Gastrocnemius medialis (tissue), 4 donors: Measurements from ENCODE around the gene ATP6V1E1. TPM values are rescaled to one million over a fixed set of nuclear protein-coding genes. Genes with fewer than 3 reads are reported as not detected.

Source experiments
- ATAC-seq, 2 donors: fragments of 150-250 bp; one replicate each; pipeline ENCODE4 v1.9.1; 2016
- DNase-seq, 2 donors: peaks; one replicate each; pipeline ENCODE4 v3.0.0-alpha.2; 2019
- H3K27ac ChIP-seq, 4 donors: fragments of 200-600 bp; sonication (generic); 1 replicate in 1 of 4; 2 replicates in 3 of 4; pipeline ENCODE4 v1.5.1; 2016 to 2018; ENCODE audit warnings: mild to moderate bottlenecking in 2 of 4, moderate library complexity in 1 of 4
- H3K27me3 ChIP-seq, 3 donors: fragments of 200-600 bp; sonication (generic) in 2 of 3; 1 replicate in 1 of 3; 2 replicates in 2 of 3; pipeline versions ENCODE4 v1.5.1 to v1.6.0; 2016 to 2019; ENCODE audit warnings: mild to moderate bottlenecking in 1 of 3, moderate library complexity in 1 of 3
- H3K36me3 ChIP-seq, 2 donors: fragments of 200-600 bp; sonication (generic) in 1 of 2; one replicate each; pipeline ENCODE4 v1.5.1; 2017 to 2018
- H3K4me1 ChIP-seq, 2 donors: fragments of 200-600 bp; sonication (generic) in 1 of 2; one replicate each; pipeline ENCODE4 v1.5.1; 2016 to 2017; ENCODE audit warnings: mild to moderate bottlenecking in 2 of 2
- H3K4me3 ChIP-seq, 4 donors: fragments of 200-600 bp; sonication (generic) in 3 of 4; 1 replicate in 1 of 4; 2 replicates in 3 of 4; pipeline ENCODE4 v1.5.1; 2016 to 2019; ENCODE audit warnings: mild to moderate bottlenecking in 2 of 4
- H3K9me3 ChIP-seq, 3 donors: fragments of 200-600 bp; sonication (generic) in 2 of 3; 1 replicate in 1 of 3; 2 replicates in 2 of 3; pipeline ENCODE4 v1.5.1; 2016 to 2019
- POLR2A ChIP-seq, 2 donors: fragments of 450-650 bp; IDR thresholded peaks; one replicate each; pipeline ENCODE4 v1.6.1; 2017; ENCODE audit warnings: antibody characterized with exemption in 2 of 2, mild to moderate bottlenecking in 2 of 2, moderate library complexity in 2 of 2
- in situ Hi-C, 4 donors: fragments of 200-750 bp; cut with MboI; loops; one replicate each; pipeline versions ENCODE4 v1.15.0 to v1.8.0; 2017; ENCODE audit warnings: low sequenced_read_pairs in 4 of 4
- intact Hi-C: fragments of 100-400 bp; cut with DNase I; formaldehyde crosslinking; loops from one replicate; pipeline ENCODE4 v1.15.1; 2023; ENCODE audit warnings: low total_unique reads
- total RNA-seq, 4 donors: library from RNA; depleted of rRNA; stranded (reverse); fragments of >200 nt; gene quantifications; one replicate each; pipeline versions ENCODE4 v1.1.0 to v1.2.3, GENCODE V29; 2016
- TF ChIP-seq, protein P1 (sequence below), 5 experiments: fragments of 450-650 bp in 3 of 5; fragments of 200-600 bp in 2 of 5; sonication (generic) in 2 of 5; IDR thresholded peaks in 4 of 5; conservative IDR thresholded peaks in 1 of 5; 1 replicate in 4 of 5; 2 replicates in 1 of 5; pipeline ENCODE4 v1.5.1; 2016 to 2019; ENCODE audit warnings: antibody characterized with exemption in 5 of 5, mild to moderate bottlenecking in 3 of 5, moderate library complexity in 3 of 5

The ATP6V1E1 gene
- total RNA-seq, 4 donors from 2014 or later, result 243 to 279 (median 250) TPM

DNA sequence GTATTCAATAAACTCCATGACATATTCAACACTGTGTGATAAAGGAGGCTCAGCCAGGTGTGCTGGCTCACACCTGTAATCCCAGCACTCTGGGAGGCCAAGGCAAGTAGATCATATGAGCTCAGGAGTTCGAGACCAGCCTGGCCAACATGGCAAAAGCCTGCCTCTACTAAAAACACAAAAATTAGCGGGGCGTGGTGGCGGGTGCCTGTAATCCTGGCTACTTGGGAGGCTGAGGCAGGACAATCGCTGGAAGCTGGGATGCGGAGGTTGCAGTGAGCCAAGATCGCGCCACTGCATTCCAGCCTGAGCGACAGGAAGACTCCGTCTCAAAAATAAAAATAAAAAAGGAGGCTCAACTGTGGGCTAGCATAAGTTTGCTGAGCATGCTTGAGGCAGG, 69.4 kb downstream of the ATP6V1E1 start:
- in situ Hi-C loops, result no loop called here

DNA sequence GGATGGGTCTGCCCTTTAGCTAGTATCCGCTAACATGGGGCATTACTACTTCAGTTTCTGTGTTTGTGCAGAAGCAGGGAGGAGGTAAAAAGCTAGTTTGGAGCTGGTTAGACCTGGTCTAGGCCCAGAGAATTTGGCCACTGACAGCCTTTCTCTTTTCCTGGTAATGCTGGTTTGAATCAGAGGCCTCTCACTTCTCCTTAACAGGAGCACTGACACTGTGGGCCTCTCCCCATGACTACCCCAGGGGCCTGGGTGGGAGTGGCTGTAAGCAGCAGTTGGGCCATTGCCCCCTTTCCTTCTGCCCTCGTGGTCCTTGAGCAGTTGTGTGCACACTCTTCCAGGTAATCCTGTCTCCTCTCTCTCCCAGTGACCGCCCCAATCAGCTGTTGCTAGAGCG, 73.7 kb downstream of the ATP6V1E1 start:
- in situ Hi-C loops, result no loop called here
- Histone ChIP-seq H3K4me3 (no peak overlapping the region), H3K36me3 (peaks cover 0 to 48% of the 10 kb centered on the region in 2 donors), H3K27ac (no peak overlapping the region), H3K9me3 (no peaks in the 10 kb centered on the region), H3K27me3 (no peaks in the 10 kb centered on the region), H3K4me1 (no peaks in the 10 kb centered on the region)
- intact Hi-C loops, result no loop called here
- DNase-seq (no peak), ATAC-seq (no peak)
- TF ChIP-seq POLR2A (IDR thresholded peaks at IDR 0.05), result no peak
- TF ChIP-seq, protein P1, sequence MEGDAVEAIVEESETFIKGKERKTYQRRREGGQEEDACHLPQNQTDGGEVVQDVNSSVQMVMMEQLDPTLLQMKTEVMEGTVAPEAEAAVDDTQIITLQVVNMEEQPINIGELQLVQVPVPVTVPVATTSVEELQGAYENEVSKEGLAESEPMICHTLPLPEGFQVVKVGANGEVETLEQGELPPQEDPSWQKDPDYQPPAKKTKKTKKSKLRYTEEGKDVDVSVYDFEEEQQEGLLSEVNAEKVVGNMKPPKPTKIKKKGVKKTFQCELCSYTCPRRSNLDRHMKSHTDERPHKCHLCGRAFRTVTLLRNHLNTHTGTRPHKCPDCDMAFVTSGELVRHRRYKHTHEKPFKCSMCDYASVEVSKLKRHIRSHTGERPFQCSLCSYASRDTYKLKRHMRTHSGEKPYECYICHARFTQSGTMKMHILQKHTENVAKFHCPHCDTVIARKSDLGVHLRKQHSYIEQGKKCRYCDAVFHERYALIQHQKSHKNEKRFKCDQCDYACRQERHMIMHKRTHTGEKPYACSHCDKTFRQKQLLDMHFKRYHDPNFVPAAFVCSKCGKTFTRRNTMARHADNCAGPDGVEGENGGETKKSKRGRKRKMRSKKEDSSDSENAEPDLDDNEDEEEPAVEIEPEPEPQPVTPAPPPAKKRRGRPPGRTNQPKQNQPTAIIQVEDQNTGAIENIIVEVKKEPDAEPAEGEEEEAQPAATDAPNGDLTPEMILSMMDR (IDR thresholded peaks at IDR 0.05 in 4 of 5, conservative IDR thresholded peaks at IDR 0.05 in 1 of 5), result no peak

More for the DNA sequence above, 69.4 kb downstream of the ATP6V1E1 start:
- peaks cover 16 to 23% of the 10 kb centered on the region in 2 donors for H3K4me1 ChIP-seq
- no peak for TF ChIP-seq POLR2A (IDR thresholded peaks at IDR 0.05)
- TF ChIP-seq, protein P1 (IDR thresholded peaks at IDR 0.05 in 4 of 5, conservative IDR thresholded peaks at IDR 0.05 in 1 of 5), result no peak
- intact Hi-C loops, result no loop called here
- ATAC-seq (no peak), DNase-seq (no peak)
- peak overlapping the region; percentile 31 to 45 (median 32) for H3K27ac ChIP-seq
- no peaks in the 10 kb centered on the region for H3K9me3 ChIP-seq
- H3K27me3 ChIP-seq, result no peaks in the 10 kb centered on the region
- no peak overlapping the region for H3K4me3 ChIP-seq
- H3K36me3 ChIP-seq, result peaks cover 0 to 14% of the 10 kb centered on the region in 2 donors

DNA sequence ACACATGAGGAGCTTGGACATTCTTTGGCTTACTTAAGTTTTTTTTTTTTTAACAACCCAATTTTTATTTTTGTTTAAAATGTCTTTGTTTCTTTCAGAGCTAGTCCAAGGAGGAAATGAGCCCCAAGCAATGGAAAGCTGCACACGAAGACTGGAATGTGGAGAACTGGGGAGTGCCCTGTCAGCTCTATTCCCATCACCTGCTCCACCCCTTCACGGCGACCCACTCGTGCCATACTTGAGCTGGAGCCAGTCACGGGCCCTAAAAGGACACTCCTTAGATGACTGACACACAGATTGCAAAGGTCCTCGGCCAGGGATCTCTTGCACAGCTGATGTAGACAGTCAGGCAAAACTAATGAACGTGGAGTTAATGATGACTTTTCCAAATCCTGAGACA, 75.8 kb downstream of the ATP6V1E1 start:
- ATAC-seq, result peak; percentile 68 to 73
- intact Hi-C loops, result no loop called here
- Histone ChIP-seq H3K9me3 (no peaks in the 10 kb centered on the region), H3K27me3 (no peaks in the 10 kb centered on the region), H3K4me3 (no peak overlapping the region), H3K4me1 (no peaks in the 10 kb centered on the region), H3K27ac (peak overlapping the region; percentile 32 to 66 (median 54)), H3K36me3 (peaks cover 0 to 54% of the 10 kb centered on the region in 2 donors)
- in situ Hi-C loops, result no loop called here
- peak in 1 of 2 donors; percentile 60 for DNase-seq
- TF ChIP-seq, protein P1 (IDR thresholded peaks at IDR 0.05 in 4 of 5, conservative IDR thresholded peaks at IDR 0.05 in 1 of 5), result no peak
- TF ChIP-seq POLR2A (IDR thresholded peaks at IDR 0.05), result no peak

DNA sequence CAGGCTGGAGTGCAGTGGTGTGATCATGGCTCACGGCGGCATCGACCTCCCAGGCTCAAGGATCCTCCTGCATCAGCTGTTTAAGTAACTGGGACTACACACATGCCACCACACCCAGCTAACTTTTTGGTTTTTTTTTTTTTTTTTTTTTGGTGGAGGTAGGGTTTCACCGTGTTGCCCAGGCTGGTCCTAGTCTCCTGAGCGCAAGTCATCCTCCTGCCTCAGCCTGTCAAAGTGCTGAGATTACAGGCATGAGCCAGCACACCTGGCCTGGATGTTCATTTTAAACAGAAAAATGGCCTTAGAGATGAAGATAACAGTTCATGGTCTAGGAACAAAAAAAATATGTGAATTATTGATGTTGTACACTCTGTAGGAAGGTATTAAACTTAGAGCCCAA, 78.9 kb downstream of the ATP6V1E1 start:
- in situ Hi-C loops, result no loop called here
- peaks cover 0 to 40% of the 10 kb centered on the region in 2 donors for H3K36me3 ChIP-seq
- DNase-seq, result no peak
- H3K9me3 ChIP-seq, result no peaks in the 10 kb centered on the region
- H3K4me1 ChIP-seq, result no peaks in the 10 kb centered on the region
- no peak overlapping the region for H3K4me3 ChIP-seq
- peak overlapping the region in 1 of 4 donors; percentile 33 for H3K27ac ChIP-seq
- TF ChIP-seq POLR2A (IDR thresholded peaks at IDR 0.05), result no peak
- TF ChIP-seq, protein P1 (IDR thresholded peaks at IDR 0.05 in 4 of 5, conservative IDR thresholded peaks at IDR 0.05 in 1 of 5), result no peak
- intact Hi-C loops, result no loop called here
- no peak for ATAC-seq
- H3K27me3 ChIP-seq, result no peaks in the 10 kb centered on the region

DNA sequence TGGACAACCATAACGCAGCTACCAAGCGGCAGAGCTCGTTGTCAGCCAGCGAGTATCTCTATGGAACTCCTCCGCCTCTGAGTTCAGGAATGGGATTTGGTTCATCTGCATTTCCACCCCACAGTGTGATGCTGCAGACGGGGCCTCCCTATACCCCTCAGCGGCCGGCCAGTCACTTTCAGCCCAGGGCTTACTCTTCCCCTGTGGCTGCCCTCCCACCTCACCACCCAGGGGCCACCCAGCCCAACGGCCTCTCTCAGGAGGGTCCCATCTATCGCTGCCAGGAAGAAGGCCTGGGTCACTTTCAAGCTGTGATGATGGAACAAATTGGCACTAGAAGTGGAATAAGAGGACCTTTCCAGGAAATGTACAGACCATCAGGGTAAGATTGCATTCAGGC, 79.4 kb downstream of the ATP6V1E1 start:
- TF ChIP-seq, protein P1 (IDR thresholded peaks at IDR 0.05 in 4 of 5, conservative IDR thresholded peaks at IDR 0.05 in 1 of 5), result no peak
- TF ChIP-seq POLR2A (IDR thresholded peaks at IDR 0.05), result no peak
- intact Hi-C loops, result no loop called here
- Histone ChIP-seq H3K4me3 (no peak overlapping the region), H3K27ac (peak overlapping the region in 1 of 4 donors; percentile 33), H3K4me1 (no peaks in the 10 kb centered on the region), H3K27me3 (no peaks in the 10 kb centered on the region), H3K36me3 (peaks cover 0 to 40% of the 10 kb centered on the region in 2 donors), H3K9me3 (no peaks in the 10 kb centered on the region)
- DNase-seq, result no peak
- in situ Hi-C loops, result no loop called here
- no peak for ATAC-seq
